Body of pancreas (tissue), 4 donors: ENCODE results near the gene PEA15.

Source experiments
- POLR2A ChIP-seq, 3 donors: fragments of 450-650 bp; IDR thresholded peaks; one replicate each; pipeline ENCODE4 v1.6.1; 2016; ENCODE audit warnings: antibody characterized with exemption in 3 of 3, mild to moderate bottlenecking in 2 of 3
- TF ChIP-seq, protein P1 (sequence below), 7 experiments: fragments of 450-650 bp in 4 of 7; fragments of 200-600 bp in 3 of 7; sonication (generic) in 3 of 7; IDR thresholded peaks; one replicate each; pipeline ENCODE4 v1.5.1; 2016 to 2019; ENCODE audit warnings: antibody characterized with exemption in 7 of 7

DNA sequence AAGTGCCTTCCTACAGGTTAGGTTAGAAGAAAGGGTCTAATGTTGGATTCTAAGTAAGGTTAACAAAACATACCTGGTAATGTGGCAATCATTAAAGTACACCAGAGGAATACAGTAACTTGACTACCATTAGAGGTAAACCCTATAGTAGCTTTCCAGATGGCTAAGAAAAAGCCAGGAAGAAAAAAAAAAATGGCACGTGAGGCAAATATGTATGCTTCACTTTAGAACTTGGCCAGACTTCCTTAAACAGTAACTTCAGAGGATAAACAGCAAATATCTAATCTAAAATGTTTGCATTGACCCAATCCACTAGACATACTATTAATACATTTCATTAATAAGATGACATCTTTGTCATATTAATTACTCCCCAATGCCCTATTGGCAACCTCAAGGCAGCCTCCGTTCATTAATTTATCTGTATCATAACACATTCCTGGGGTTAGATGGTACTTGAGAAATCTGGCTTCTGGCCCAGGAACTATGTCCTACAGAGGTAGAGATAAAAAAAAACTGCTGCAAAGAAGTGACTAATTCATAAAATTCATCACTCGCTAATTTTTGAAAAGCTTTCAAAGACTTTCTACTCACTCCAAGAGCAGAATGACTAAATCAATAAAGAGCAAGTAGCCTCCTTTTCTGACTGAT, 51.3 kb downstream of the PEA15 start:
- TF ChIP-seq, protein P1, sequence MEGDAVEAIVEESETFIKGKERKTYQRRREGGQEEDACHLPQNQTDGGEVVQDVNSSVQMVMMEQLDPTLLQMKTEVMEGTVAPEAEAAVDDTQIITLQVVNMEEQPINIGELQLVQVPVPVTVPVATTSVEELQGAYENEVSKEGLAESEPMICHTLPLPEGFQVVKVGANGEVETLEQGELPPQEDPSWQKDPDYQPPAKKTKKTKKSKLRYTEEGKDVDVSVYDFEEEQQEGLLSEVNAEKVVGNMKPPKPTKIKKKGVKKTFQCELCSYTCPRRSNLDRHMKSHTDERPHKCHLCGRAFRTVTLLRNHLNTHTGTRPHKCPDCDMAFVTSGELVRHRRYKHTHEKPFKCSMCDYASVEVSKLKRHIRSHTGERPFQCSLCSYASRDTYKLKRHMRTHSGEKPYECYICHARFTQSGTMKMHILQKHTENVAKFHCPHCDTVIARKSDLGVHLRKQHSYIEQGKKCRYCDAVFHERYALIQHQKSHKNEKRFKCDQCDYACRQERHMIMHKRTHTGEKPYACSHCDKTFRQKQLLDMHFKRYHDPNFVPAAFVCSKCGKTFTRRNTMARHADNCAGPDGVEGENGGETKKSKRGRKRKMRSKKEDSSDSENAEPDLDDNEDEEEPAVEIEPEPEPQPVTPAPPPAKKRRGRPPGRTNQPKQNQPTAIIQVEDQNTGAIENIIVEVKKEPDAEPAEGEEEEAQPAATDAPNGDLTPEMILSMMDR (IDR thresholded peaks at IDR 0.05): no peak
- no peak for TF ChIP-seq POLR2A (IDR thresholded peaks at IDR 0.05)
